IMR-90 (cell line): ENCODE measurements around the gene TRAF3IP3. TPM values are rescaled to one million over a fixed set of nuclear protein-coding genes. Genes with fewer than 3 reads are reported as not detected.
A peak's percentile ranks its signal among the peaks of the same experiment; 100 is the strongest.

Experiments
- ATAC-seq: fragments of 200-7000 bp; cut with Tn5 transposase; 2 replicates; pipeline ENCODE4 v1.9.1; 2020; ENCODE audit warnings: low read depth, mild to moderate bottlenecking, moderate library complexity
- BruUV-seq: library from RNA; stranded (reverse); fragments of 400-500 nt; replicated peaks from 2 replicates; lab custom pipeline; 2021; lab: Mats Ljungman, UMichigan
- CTCF ChIA-PET: fragments of 300-600 bp; formaldehyde crosslinking; extraction: SDS; loops from one replicate; lab custom pipeline; 2021; ENCODE audit warnings: antibody characterized with exemption; lab: Yijun Ruan, JAX
- POLR2A ChIA-PET: fragments of 300-600 bp; sonication (Branson Sonifier 250); formaldehyde crosslinking; loops from one replicate; lab custom pipeline; 2022; ENCODE audit warnings: antibody characterized with exemption; ENCODE audit not compliant: unreplicated experiment; lab: Charles Lee
- DNase-seq: peaks from one replicate; pipeline ENCODE4 v3.0.0; 2013
- H2AFZ ChIP-seq: replicated peaks from 2 replicates; pipeline ENCODE3; 2013; ENCODE audit warnings: low read length, mild to moderate bottlenecking; ENCODE audit not compliant: poor library complexity
- H2AK5ac ChIP-seq: 2 replicates; pipeline ENCODE4 v1.6.1; 2013; ENCODE audit warnings: low read depth, low read length, inconsistent platforms
- H2AK9ac ChIP-seq: replicated peaks from 2 replicates; pipeline ENCODE3; 2013; ENCODE audit warnings: mild to moderate bottlenecking, low read depth, low read length, moderate library complexity; ENCODE audit not compliant: poor library complexity
- H2BK120ac ChIP-seq: 2 replicates; pipeline ENCODE4 v1.6.1; 2013; ENCODE audit warnings: low read depth, low read length, inconsistent platforms
- H2BK15ac ChIP-seq: 3 replicates; pipeline ENCODE4 v1.6.1; 2013; ENCODE audit warnings: low read depth, low read length, inconsistent platforms
- H2BK20ac ChIP-seq: 2 replicates; pipeline ENCODE4 v1.6.1; 2013; ENCODE audit warnings: low read depth, mild to moderate bottlenecking, inconsistent platforms, low read length, moderate library complexity
- H2BK5ac ChIP-seq: 2 replicates; pipeline ENCODE4 v1.6.1; 2013; ENCODE audit warnings: mild to moderate bottlenecking, low read depth, low read length, inconsistent platforms; ENCODE audit not compliant: poor library complexity, severe bottlenecking
- H3K14ac ChIP-seq: replicated peaks from 2 replicates; pipeline ENCODE4 v1.6.1; 2013; ENCODE audit warnings: low read depth, low read length, inconsistent platforms
- H3K18ac ChIP-seq: 2 replicates; pipeline ENCODE4 v1.6.1; 2013; ENCODE audit warnings: low read depth, low read length, control low read depth
- H3K23ac ChIP-seq: 2 replicates; pipeline ENCODE4 v1.6.1; 2013; ENCODE audit warnings: low read depth, low read length, inconsistent platforms
- H3K27ac ChIP-seq: 2 replicates; pipeline ENCODE4 v1.5.1; 2013; ENCODE audit warnings: mild to moderate bottlenecking, control low read depth, low read length; ENCODE audit not compliant: insufficient read depth
- H3K27me3 ChIP-seq: 2 replicates; pipeline ENCODE4 v1.6.1; 2013; ENCODE audit warnings: low read length; ENCODE audit not compliant: control insufficient read depth, insufficient read depth
- H3K36me3 ChIP-seq: 2 replicates; pipeline ENCODE4 v1.6.1; 2013; ENCODE audit warnings: low read length, mixed read lengths; ENCODE audit not compliant: control insufficient read depth, insufficient read depth
- H3K4ac ChIP-seq: 2 replicates; pipeline ENCODE4 v1.6.1; 2013; ENCODE audit warnings: low read depth, low read length, inconsistent platforms
- H3K4me1 ChIP-seq: 2 replicates; pipeline ENCODE4 v1.6.1; 2013; ENCODE audit warnings: low read length, mixed read lengths; ENCODE audit not compliant: control insufficient read depth, insufficient read depth
- H3K4me2 ChIP-seq: 2 replicates; pipeline ENCODE4 v1.6.1; 2013; ENCODE audit warnings: low read depth, mild to moderate bottlenecking, control low read depth, low read length, moderate library complexity
- H3K4me3 ChIP-seq: 2 replicates; pipeline ENCODE4 v1.5.1; 2013; ENCODE audit warnings: low read depth, mild to moderate bottlenecking, control low read depth, low read length, moderate library complexity; ENCODE audit not compliant: insufficient read depth
- H3K56ac ChIP-seq: 2 replicates; pipeline ENCODE4 v1.6.1; 2013; ENCODE audit warnings: low read length, inconsistent platforms; ENCODE audit not compliant: insufficient read depth; ENCODE audit errors: extremely low read depth
- H3K79me1 ChIP-seq, 2 experiments: 2 replicates each; pipeline ENCODE4 v1.6.1; 2013; ENCODE audit warnings: low read length in 2 of 2, inconsistent platforms in 1 of 2, low read depth in 1 of 2
- H3K9ac ChIP-seq: 2 replicates; pipeline ENCODE4 v1.6.1; 2013; ENCODE audit warnings: low read depth, low read length, control low read depth
- H3K9me1 ChIP-seq: 2 replicates; pipeline ENCODE4 v1.6.1; 2013; ENCODE audit warnings: low read length, inconsistent platforms; ENCODE audit not compliant: insufficient read depth
- H3K9me3 ChIP-seq: 2 replicates; pipeline ENCODE4 v1.6.1; 2013; ENCODE audit warnings: low read length; ENCODE audit not compliant: control insufficient read depth, insufficient read depth
- H4K20me1 ChIP-seq: 2 replicates; pipeline ENCODE4 v1.6.1; 2013; ENCODE audit warnings: low read length, inconsistent platforms; ENCODE audit not compliant: insufficient read depth
- H4K5ac ChIP-seq: 2 replicates; pipeline ENCODE4 v1.6.1; 2013; ENCODE audit warnings: mild to moderate bottlenecking, low read depth, low read length, control low read depth
- H4K8ac ChIP-seq, 2 experiments: 2 replicates each; pipeline ENCODE4 v1.6.1; 2013; ENCODE audit warnings: low read depth in 2 of 2, low read length in 2 of 2, control low read depth in 1 of 2, inconsistent platforms in 1 of 2
- H4K91ac ChIP-seq: 2 replicates; pipeline ENCODE4 v1.6.1; 2013; ENCODE audit warnings: low read depth, low read length, inconsistent platforms; ENCODE audit not compliant: insufficient read depth
- BHLHE40 ChIP-seq: fragments of 150-350 bp; IDR thresholded peaks from 2 replicates; pipeline ENCODE4 v1.6.1; 2016; ENCODE audit warnings: mild to moderate bottlenecking, low read depth, low read length
- CEBPB ChIP-seq: IDR thresholded peaks from 2 replicates; pipeline ENCODE4 v1.6.1; 2012; ENCODE audit warnings: low read depth, low read length, improper control_type of control experiment
- CHD1 ChIP-seq: IDR thresholded peaks from 2 replicates; pipeline ENCODE4 v1.6.1; 2012; ENCODE audit warnings: low read depth, low read length, improper control_type of control experiment
- FOS ChIP-seq: fragments of 150-350 bp; IDR thresholded peaks from 2 replicates; pipeline ENCODE4 v1.6.1; 2016; ENCODE audit warnings: low read depth, low read length
- MAFK ChIP-seq: IDR thresholded peaks from 2 replicates; pipeline ENCODE4 v1.6.1; 2012; ENCODE audit warnings: low read depth, low read length, improper control_type of control experiment
- MAZ ChIP-seq: IDR thresholded peaks from 2 replicates; pipeline ENCODE4 v1.6.1; 2012; ENCODE audit warnings: low read depth, mild to moderate bottlenecking, low read length, improper control_type of control experiment, moderate library complexity, borderline replicate concordance
- MXI1 ChIP-seq: IDR thresholded peaks from 2 replicates; pipeline ENCODE4 v1.6.1; 2012; ENCODE audit warnings: low read depth, mild to moderate bottlenecking, low read length, moderate library complexity, borderline replicate concordance
- NFE2L2 ChIP-seq: fragments of 150-350 bp; IDR thresholded peaks from 2 replicates; pipeline ENCODE4 v1.6.1; 2016; ENCODE audit warnings: low read depth, mild to moderate bottlenecking, low read length
- POLR2A ChIP-seq: IDR thresholded peaks from 2 replicates; pipeline ENCODE4 v1.6.1; 2012; ENCODE audit warnings: mild to moderate bottlenecking, low read depth, low read length
- RAD21 ChIP-seq: IDR thresholded peaks from 2 replicates; pipeline ENCODE4 v1.6.1; 2012; ENCODE audit warnings: low read length, improper control_type of control experiment
- RCOR1 ChIP-seq: IDR thresholded peaks from 2 replicates; pipeline ENCODE4 v1.6.1; 2012; ENCODE audit warnings: mild to moderate bottlenecking, low read length, improper control_type of control experiment; ENCODE audit not compliant: insufficient replicate concordance
- RFX5 ChIP-seq: IDR thresholded peaks from 2 replicates; pipeline ENCODE4 v1.8.0; 2012; ENCODE audit warnings: low read depth, mild to moderate bottlenecking, low read length, moderate library complexity
- SMC3 ChIP-seq: fragments of 150-350 bp; IDR thresholded peaks from 2 replicates; pipeline ENCODE4 v1.6.1; 2016; ENCODE audit warnings: low read depth, mild to moderate bottlenecking, antibody characterized with exemption, low read length, moderate library complexity
- WGBS, 2 experiments: methylation state at CpG; one replicate each; pipeline versions ENCODE4 v1.1.5 to v1.1.7; 2013; ENCODE audit warnings: missing lambda C conversion rate in 2 of 2; ENCODE audit not compliant: insufficient read length in 1 of 2; ENCODE audit errors: extremely low coverage in 2 of 2; 5-methylcytosine and 5-hydroxymethylcytosine counted together
- dilution Hi-C: fragments of 300-500 bp; cut with HindIII; formaldehyde crosslinking; loops from one replicate; pipeline ENCODE4 v1.14.3; 2018; ENCODE audit warnings: low sequenced_read_pairs; ENCODE audit not compliant: unreplicated experiment
- in situ Hi-C: fragments of 300-500 bp; cut with MboI; formaldehyde crosslinking; loops from 3 replicates; pipeline ENCODE4 v1.14.3; 2019; ENCODE audit warnings: low sequenced_read_pairs, inconsistent platforms, mixed read lengths
- intact Hi-C: fragments of 100-400 bp; cut with micrococcal nuclease; formaldehyde crosslinking; loops from 2 replicates; pipeline ENCODE4 v1.10.0; 2022
- polyA plus RNA-seq, 3 experiments: library from polyadenylated mRNA; depleted of rRNA; stranded (reverse); fragments of >200 nt; gene quantifications; 2 replicates each; pipeline ENCODE4 v1.2.3, GENCODE V29; 2012; ENCODE audit warnings: low replicate concordance in 1 of 3
- total RNA-seq: library from RNA; depleted of rRNA; stranded (reverse); fragments of >200 nt; gene quantifications from 2 replicates; pipeline ENCODE4 v1.2.3, GENCODE V29; 2012
- TF ChIP-seq, protein P1 (sequence below): fragments of 150-350 bp; IDR thresholded peaks from 2 replicates; pipeline ENCODE4 v1.6.1; 2016; ENCODE audit warnings: low read depth, mild to moderate bottlenecking, low read length, moderate library complexity, borderline replicate concordance
- TF ChIP-seq, protein P2 (sequence below): conservative IDR thresholded peaks from 2 replicates; pipeline ENCODE4 v1.5.1; 2012; ENCODE audit warnings: mild to moderate bottlenecking, low read depth, low read length, improper control_type of control experiment
- TF ChIP-seq, protein P3 (sequence below): fragments of 150-350 bp; IDR thresholded peaks from 2 replicates; pipeline ENCODE4 v1.6.1; 2017; ENCODE audit warnings: mild to moderate bottlenecking, antibody characterized with exemption, low read length, low read depth

The TRAF3IP3 gene
- total and polyA plus RNA-seq, 2 of the 4 experiments (the other 2 are of a cell fraction), result 0.12 to 0.18 TPM

DNA sequence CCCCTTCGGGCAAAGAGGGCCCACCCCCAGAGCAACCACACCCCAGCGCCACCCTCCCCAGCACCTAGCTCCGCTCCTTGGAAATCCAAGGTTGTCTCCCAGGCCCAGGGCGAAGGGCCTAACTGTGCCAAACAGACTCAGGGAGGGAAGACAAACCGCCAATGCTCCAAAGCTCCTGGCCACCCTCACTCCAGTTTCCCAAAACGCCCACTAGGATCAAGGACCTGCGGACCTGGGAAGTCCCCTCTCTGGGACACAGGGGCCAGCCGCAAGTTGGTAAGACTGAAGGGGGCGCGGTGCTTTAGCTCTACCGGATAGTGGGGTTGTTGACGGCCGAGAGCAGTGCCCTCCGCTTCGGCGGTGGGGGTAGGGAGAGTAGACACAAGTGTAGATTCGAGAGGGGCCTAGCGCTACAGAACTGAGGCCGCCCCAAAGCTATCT, 49.5 kb downstream of the TRAF3IP3 start:
- no peak overlapping the region for H2AK9ac ChIP-seq
- intact Hi-C loops, result no loop called here
- no CpG with 5 or more reads among the region's 19 CpGs for WGBS, 2 experiments
- H3K9me3 ChIP-seq, result no peaks in the 10 kb centered on the region
- dilution Hi-C loops, result loop anchor here (25.0 kb wide), 1 partner anchor 182 kb away; no protein-coding TSS in a partner anchor
- in situ Hi-C loops, result no loop called here
- H2BK20ac ChIP-seq, result no peak overlapping the region
- H3K27me3 ChIP-seq, result peaks cover 2% of the 10 kb centered on the region
- H3K4ac ChIP-seq, result no peak overlapping the region
- peak overlapping the region; percentile 88 for H2AFZ ChIP-seq
- H2BK15ac ChIP-seq, result no peak overlapping the region
- H4K8ac ChIP-seq, result no peak overlapping the region; a peak in 1 of 4 replicates
- peaks cover 3% of the 10 kb centered on the region; the same call in 1 of the 2 replicates for H3K9me1 ChIP-seq
- POLR2A ChIA-PET, result no interaction called here
- H3K56ac ChIP-seq, result no peak overlapping the region
- no peak overlapping the region for H2BK5ac ChIP-seq
- no peak overlapping the region for H2BK120ac ChIP-seq
- no TSS peak for BruUV-seq
- TF ChIP-seq CHD1 (no peak), RAD21 (no peak), SMC3 (no peak), CEBPB (no peak), MAZ (no peak), MXI1 (no peak), NFE2L2 (no peak), RFX5 (no peak), RCOR1 (no peak), BHLHE40 (no peak), POLR2A (no peak), MAFK (no peak), FOS (no peak)
- TF ChIP-seq, protein P1, sequence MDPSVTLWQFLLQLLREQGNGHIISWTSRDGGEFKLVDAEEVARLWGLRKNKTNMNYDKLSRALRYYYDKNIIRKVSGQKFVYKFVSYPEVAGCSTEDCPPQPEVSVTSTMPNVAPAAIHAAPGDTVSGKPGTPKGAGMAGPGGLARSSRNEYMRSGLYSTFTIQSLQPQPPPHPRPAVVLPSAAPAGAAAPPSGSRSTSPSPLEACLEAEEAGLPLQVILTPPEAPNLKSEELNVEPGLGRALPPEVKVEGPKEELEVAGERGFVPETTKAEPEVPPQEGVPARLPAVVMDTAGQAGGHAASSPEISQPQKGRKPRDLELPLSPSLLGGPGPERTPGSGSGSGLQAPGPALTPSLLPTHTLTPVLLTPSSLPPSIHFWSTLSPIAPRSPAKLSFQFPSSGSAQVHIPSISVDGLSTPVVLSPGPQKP, result no peak
- TF ChIP-seq, protein P2, sequence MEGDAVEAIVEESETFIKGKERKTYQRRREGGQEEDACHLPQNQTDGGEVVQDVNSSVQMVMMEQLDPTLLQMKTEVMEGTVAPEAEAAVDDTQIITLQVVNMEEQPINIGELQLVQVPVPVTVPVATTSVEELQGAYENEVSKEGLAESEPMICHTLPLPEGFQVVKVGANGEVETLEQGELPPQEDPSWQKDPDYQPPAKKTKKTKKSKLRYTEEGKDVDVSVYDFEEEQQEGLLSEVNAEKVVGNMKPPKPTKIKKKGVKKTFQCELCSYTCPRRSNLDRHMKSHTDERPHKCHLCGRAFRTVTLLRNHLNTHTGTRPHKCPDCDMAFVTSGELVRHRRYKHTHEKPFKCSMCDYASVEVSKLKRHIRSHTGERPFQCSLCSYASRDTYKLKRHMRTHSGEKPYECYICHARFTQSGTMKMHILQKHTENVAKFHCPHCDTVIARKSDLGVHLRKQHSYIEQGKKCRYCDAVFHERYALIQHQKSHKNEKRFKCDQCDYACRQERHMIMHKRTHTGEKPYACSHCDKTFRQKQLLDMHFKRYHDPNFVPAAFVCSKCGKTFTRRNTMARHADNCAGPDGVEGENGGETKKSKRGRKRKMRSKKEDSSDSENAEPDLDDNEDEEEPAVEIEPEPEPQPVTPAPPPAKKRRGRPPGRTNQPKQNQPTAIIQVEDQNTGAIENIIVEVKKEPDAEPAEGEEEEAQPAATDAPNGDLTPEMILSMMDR, result no peak
- TF ChIP-seq, protein P3, sequence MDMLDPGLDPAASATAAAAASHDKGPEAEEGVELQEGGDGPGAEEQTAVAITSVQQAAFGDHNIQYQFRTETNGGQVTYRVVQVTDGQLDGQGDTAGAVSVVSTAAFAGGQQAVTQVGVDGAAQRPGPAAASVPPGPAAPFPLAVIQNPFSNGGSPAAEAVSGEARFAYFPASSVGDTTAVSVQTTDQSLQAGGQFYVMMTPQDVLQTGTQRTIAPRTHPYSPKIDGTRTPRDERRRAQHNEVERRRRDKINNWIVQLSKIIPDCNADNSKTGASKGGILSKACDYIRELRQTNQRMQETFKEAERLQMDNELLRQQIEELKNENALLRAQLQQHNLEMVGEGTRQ, result no peak
- H3K14ac ChIP-seq, result no peak overlapping the region
- no peak overlapping the region for H2AK5ac ChIP-seq
- no peaks in the 10 kb centered on the region for H3K79me1 ChIP-seq
- no peak overlapping the region for H3K4me2 ChIP-seq
- no peak for DNase-seq
- H3K4me1 ChIP-seq, result peaks cover 5% of the 10 kb centered on the region; the same call in 1 of the 2 replicates
- H3K36me3 ChIP-seq, result no peaks in the 10 kb centered on the region
- no peak overlapping the region for H3K9ac ChIP-seq
- ATAC-seq, result no peak
- H4K5ac ChIP-seq, result no peak overlapping the region
- H3K27ac ChIP-seq, result no peak overlapping the region
- H4K91ac ChIP-seq, result no peak overlapping the region
- CTCF ChIA-PET, result no interaction called here
- H3K18ac ChIP-seq, result no peak overlapping the region
- no peaks in the 10 kb centered on the region for H4K20me1 ChIP-seq
- H3K23ac ChIP-seq, result no peak overlapping the region
- H3K4me3 ChIP-seq, result no peak overlapping the region; the same call in 1 of the 2 replicates
